Calu3 (cell line): ENCODE results near the gene ANKEF1. TPM values are rescaled to one million over a fixed set of nuclear protein-coding genes. Genes with fewer than 3 reads are reported as not detected.

ENCODE experiments used
- BruUV-seq: library from RNA; stranded (reverse); fragments of 400-500 nt; replicated peaks from 2 replicates; lab custom pipeline; 2021; lab: Mats Ljungman, UMichigan
- CTCF ChIA-PET: fragments of 300-600 bp; sonication (Branson Sonifier 250); formaldehyde crosslinking; loops from one replicate; lab custom pipeline; 2022; ENCODE audit warnings: antibody characterized with exemption; lab: Charles Lee
- DNase-seq: peaks from one replicate; pipeline ENCODE4 v3.0.0; 2022
- H3K27ac Mint-ChIP-seq: one replicate; pipeline ENCODE4 v1.8.0; 2022; ENCODE audit warnings: mixed read lengths; ENCODE audit not compliant: unreplicated experiment
- H3K27me3 Mint-ChIP-seq: one replicate; pipeline ENCODE4 v1.8.0; 2022; ENCODE audit warnings: mixed read lengths; ENCODE audit not compliant: unreplicated experiment
- H3K36me3 Mint-ChIP-seq: one replicate; pipeline ENCODE4 v1.8.0; 2022; ENCODE audit warnings: mild to moderate bottlenecking, moderate library complexity, mixed read lengths; ENCODE audit not compliant: insufficient read depth, unreplicated experiment
- H3K4me1 Mint-ChIP-seq: one replicate; pipeline ENCODE4 v1.8.0; 2022; ENCODE audit warnings: mild to moderate bottlenecking, low read depth, mixed read lengths; ENCODE audit not compliant: unreplicated experiment
- H3K4me3 Mint-ChIP-seq: one replicate; pipeline ENCODE4 v1.8.0; 2022; ENCODE audit warnings: mild to moderate bottlenecking, low read depth, moderate library complexity, mixed read lengths; ENCODE audit not compliant: unreplicated experiment
- H3K9me3 Mint-ChIP-seq: one replicate; pipeline ENCODE4 v1.8.0; 2022; ENCODE audit warnings: low read depth, mixed read lengths; ENCODE audit not compliant: unreplicated experiment
- CTCF ChIP-seq: fragments of 200-600 bp; IDR thresholded peaks from one replicate; pipeline ENCODE4 v1.8.0; 2022; ENCODE audit warnings: antibody characterized with exemption; ENCODE audit not compliant: unreplicated experiment
- intact Hi-C: fragments of 100-400 bp; cut with micrococcal nuclease; formaldehyde crosslinking; loops from one replicate; pipeline ENCODE4 v1.10.0; 2022; ENCODE audit not compliant: unreplicated experiment
- total RNA-seq: library from RNA; stranded (reverse); gene quantifications from 2 replicates; pipeline ENCODE4 v1.2.3, GENCODE V29; 2022

The ANKEF1 gene
- total RNA-seq, 1 experiment from 2014 or later = 9.0 TPM

GRCh38 chr20:9999645-10000044 is 35.1 kb upstream of the ANKEF1 start:
- no peak for DNase-seq
- no peak for TF ChIP-seq CTCF
- Mint-ChIP-seq H3K9me3 (no peaks in the 10 kb centered on the region), H3K36me3 (no peaks in the 10 kb centered on the region), H3K27me3 (no peaks in the 10 kb centered on the region), H3K27ac (no peak overlapping the region), H3K4me1 (no peaks in the 10 kb centered on the region), H3K4me3 (no peak overlapping the region)
- no TSS peak for BruUV-seq
- intact Hi-C loops = no loop called here
- CTCF ChIA-PET = no interaction called here

GRCh38 chr20:10002866-10003265 is 31.9 kb upstream of the ANKEF1 start:
- TF ChIP-seq CTCF = no peak
- H3K4me1 Mint-ChIP-seq = no peaks in the 10 kb centered on the region
- DNase-seq = no peak
- intact Hi-C loops = no loop called here
- no peak overlapping the region for H3K4me3 Mint-ChIP-seq
- H3K9me3 Mint-ChIP-seq = no peaks in the 10 kb centered on the region
- no peaks in the 10 kb centered on the region for H3K27me3 Mint-ChIP-seq
- H3K27ac Mint-ChIP-seq = no peak overlapping the region
- no TSS peak for BruUV-seq
- no peaks in the 10 kb centered on the region for H3K36me3 Mint-ChIP-seq
- CTCF ChIA-PET = no interaction called here

GRCh38 chr20:10004900-10005299 is 29.9 kb upstream of the ANKEF1 start:
- Mint-ChIP-seq H3K4me1 (no peaks in the 10 kb centered on the region), H3K27ac (no peak overlapping the region), H3K4me3 (no peak overlapping the region), H3K36me3 (no peaks in the 10 kb centered on the region), H3K27me3 (no peaks in the 10 kb centered on the region), H3K9me3 (no peaks in the 10 kb centered on the region)
- intact Hi-C loops = no loop called here
- no peak for DNase-seq
- TF ChIP-seq CTCF = no peak
- CTCF ChIA-PET = interaction anchor here (0.9 kb wide), 1 partner anchor 30 kb away, joined by 5 read pairs; the partner anchor contains the start of gene ANKEF1
- BruUV-seq = no TSS peak

- DNase-seq = no peak
- no peak for TF ChIP-seq CTCF
- Mint-ChIP-seq H3K9me3 (no peaks in the 10 kb centered on the region), H3K36me3 (no peaks in the 10 kb centered on the region), H3K27ac (no peak overlapping the region), H3K4me3 (no peak overlapping the region), H3K27me3 (no peaks in the 10 kb centered on the region), H3K4me1 (no peaks in the 10 kb centered on the region)
- intact Hi-C loops = no loop called here
- CTCF ChIA-PET = interaction anchor here (0.9 kb wide), 1 partner anchor 29 kb away, joined by 5 read pairs; the partner anchor contains the start of gene ANKEF1
- BruUV-seq = no TSS peak
These were observed 28.9 kb upstream of the ANKEF1 start for GRCh38 chr20:10005885-10006284.
